Measurements from ENCODE around the gene BPI. TPM values are rescaled to one million over a fixed set of nuclear protein-coding genes. Genes with fewer than 3 reads are reported as not detected.

BPI gene
- total RNA-seq, 1 experiment from 2014 or later, result not detected

- CTCF ChIA-PET, result no interaction called here
- intact Hi-C loops (cut with micrococcal nuclease; ENCODE audit: unreplicated experiment) (no loop called here), in situ Hi-C loops (cut with HindIII; ENCODE audit: low pct_unique_long_range_greater_than_20kb, low sequenced_read_pairs) (no loop called here)
- TF ChIP-seq SIN3A (IDR thresholded peaks at IDR 0.05; ENCODE audit: borderline replicate concordance, insufficient read depth, low read depth, low read length) (no peak), CTCF (IDR thresholded peaks at IDR 0.05) (no peak), TCF7L2 (IDR thresholded peaks at IDR 0.05; ENCODE audit: low read depth, low read length) (no peak), POLR2AphosphoS5 (IDR thresholded peaks at IDR 0.05; ENCODE audit: low read depth, low read length) (no peak)
- TF ChIP-seq, protein P1, sequence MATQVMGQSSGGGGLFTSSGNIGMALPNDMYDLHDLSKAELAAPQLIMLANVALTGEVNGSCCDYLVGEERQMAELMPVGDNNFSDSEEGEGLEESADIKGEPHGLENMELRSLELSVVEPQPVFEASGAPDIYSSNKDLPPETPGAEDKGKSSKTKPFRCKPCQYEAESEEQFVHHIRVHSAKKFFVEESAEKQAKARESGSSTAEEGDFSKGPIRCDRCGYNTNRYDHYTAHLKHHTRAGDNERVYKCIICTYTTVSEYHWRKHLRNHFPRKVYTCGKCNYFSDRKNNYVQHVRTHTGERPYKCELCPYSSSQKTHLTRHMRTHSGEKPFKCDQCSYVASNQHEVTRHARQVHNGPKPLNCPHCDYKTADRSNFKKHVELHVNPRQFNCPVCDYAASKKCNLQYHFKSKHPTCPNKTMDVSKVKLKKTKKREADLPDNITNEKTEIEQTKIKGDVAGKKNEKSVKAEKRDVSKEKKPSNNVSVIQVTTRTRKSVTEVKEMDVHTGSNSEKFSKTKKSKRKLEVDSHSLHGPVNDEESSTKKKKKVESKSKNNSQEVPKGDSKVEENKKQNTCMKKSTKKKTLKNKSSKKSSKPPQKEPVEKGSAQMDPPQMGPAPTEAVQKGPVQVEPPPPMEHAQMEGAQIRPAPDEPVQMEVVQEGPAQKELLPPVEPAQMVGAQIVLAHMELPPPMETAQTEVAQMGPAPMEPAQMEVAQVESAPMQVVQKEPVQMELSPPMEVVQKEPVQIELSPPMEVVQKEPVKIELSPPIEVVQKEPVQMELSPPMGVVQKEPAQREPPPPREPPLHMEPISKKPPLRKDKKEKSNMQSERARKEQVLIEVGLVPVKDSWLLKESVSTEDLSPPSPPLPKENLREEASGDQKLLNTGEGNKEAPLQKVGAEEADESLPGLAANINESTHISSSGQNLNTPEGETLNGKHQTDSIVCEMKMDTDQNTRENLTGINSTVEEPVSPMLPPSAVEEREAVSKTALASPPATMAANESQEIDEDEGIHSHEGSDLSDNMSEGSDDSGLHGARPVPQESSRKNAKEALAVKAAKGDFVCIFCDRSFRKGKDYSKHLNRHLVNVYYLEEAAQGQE (IDR thresholded peaks at IDR 0.05; ENCODE audit: insufficient read depth in 1 of 2, low read depth in 2 of 2, low read length in 1 of 2), result no peak
- no peaks in the 10 kb centered on the region for H3K36me3 ChIP-seq (ENCODE audit: control insufficient read depth, insufficient read depth, low read length)
- H3K4me3 ChIP-seq (ENCODE audit: low read depth in 2 of 2, low read length in 2 of 2), result no peak overlapping the region
- no peaks in the 10 kb centered on the region for H3K27me3 ChIP-seq (ENCODE audit: control insufficient read depth, insufficient read depth, low read length)
- ATAC-seq (no peak), DNase-seq (ENCODE audit: low read depth, low spot score) (no peak)
- BruUV-seq (replicated peaks), result no TSS peak
- POLR2A ChIA-PET, result no interaction called here
- H3K9me3 ChIP-seq (ENCODE audit: control insufficient read depth, insufficient read depth, low read depth, low read length), result no peaks in the 10 kb centered on the region
- no peak overlapping the region; the same call in 1 of the 2 replicates for H3K27ac ChIP-seq (ENCODE audit: low read length)
- peaks cover 8% of the 10 kb centered on the region for H3K4me1 ChIP-seq (ENCODE audit: control insufficient read depth, insufficient read depth, low read length)
Measured at GRCh38 chr20:38272961-38273360, 31.0 kb upstream of the BPI start.

DNA sequence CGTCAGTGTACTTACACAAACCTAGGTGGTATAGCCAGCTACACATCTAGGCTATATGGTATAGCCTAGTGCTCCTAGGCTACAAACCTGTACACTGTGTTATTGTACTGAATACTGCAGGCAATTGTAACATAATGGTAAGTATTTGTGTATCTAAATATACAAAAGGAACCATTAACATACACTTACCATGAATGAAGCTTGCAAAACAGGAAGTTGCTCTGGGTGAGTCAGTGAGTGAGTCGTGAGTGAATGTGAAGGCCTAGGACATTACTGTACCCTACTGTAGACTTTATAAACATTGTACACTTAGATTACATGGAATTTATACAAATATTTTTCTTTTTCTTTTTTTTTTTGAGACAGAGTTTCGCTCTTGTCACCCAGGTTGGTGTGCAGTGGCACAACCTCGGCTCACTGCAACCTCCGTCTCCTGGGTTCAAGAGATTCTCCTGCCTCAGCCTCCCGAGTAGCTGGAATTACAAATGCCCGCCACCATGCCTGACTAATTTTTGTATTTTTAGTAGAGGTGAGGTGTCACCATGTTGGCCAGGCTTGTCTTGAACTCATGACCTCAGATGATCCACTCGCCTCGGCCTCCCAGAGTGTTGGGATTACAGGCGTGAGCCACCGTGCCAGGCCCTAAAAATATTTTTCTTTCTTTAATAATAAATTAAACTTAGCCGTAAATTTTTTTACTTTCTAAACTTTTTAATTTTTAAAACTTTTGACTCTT lies 28.0 kb upstream of the BPI start:
- no peak overlapping the region for H3K4me3 ChIP-seq (ENCODE audit: low read depth in 2 of 2, low read length in 2 of 2)

More for the DNA sequence above, 28.0 kb upstream of the BPI start:
- peak; percentile 74; the same call in 1 of the 2 replicates for ATAC-seq
- no peaks in the 10 kb centered on the region for H3K36me3 ChIP-seq (ENCODE audit: control insufficient read depth, insufficient read depth, low read length)
- H3K4me1 ChIP-seq (ENCODE audit: control insufficient read depth, insufficient read depth, low read length), result peaks cover 5% of the 10 kb centered on the region
- no peaks in the 10 kb centered on the region for H3K9me3 ChIP-seq (ENCODE audit: control insufficient read depth, insufficient read depth, low read depth, low read length)
- in situ Hi-C loops (cut with HindIII; ENCODE audit: low pct_unique_long_range_greater_than_20kb, low sequenced_read_pairs), result no loop called here
- ChIA-PET CTCF (interaction anchor here (0.6 kb wide), 1 partner anchor 101 kb away, joined by 3 read pairs; no protein-coding TSS in a partner anchor), POLR2A (no interaction called here)
- TF ChIP-seq CTCF (IDR thresholded peaks at IDR 0.05), result no peak
- TF ChIP-seq, protein P1 (IDR thresholded peaks at IDR 0.05; ENCODE audit: insufficient read depth in 1 of 2, low read depth in 2 of 2, low read length in 1 of 2), result no peak
- no peak for TF ChIP-seq POLR2AphosphoS5 (IDR thresholded peaks at IDR 0.05; ENCODE audit: low read depth, low read length)
- no peak for TF ChIP-seq TCF7L2 (IDR thresholded peaks at IDR 0.05; ENCODE audit: low read depth, low read length)
- no peak for TF ChIP-seq SIN3A (IDR thresholded peaks at IDR 0.05; ENCODE audit: borderline replicate concordance, insufficient read depth, low read depth, low read length)
- H3K27me3 ChIP-seq (ENCODE audit: control insufficient read depth, insufficient read depth, low read length), result no peaks in the 10 kb centered on the region
- BruUV-seq (replicated peaks), result no TSS peak
- H3K27ac ChIP-seq (ENCODE audit: low read length), result no peak overlapping the region
- DNase-seq (ENCODE audit: low read depth, low spot score), result peak; percentile 18
- intact Hi-C loops (cut with micrococcal nuclease; ENCODE audit: unreplicated experiment), result no loop called here

Measured in Panc1 (cell line).